GM21737 (cell line): ENCODE results near the gene PRSS8.
"Not testable (repeated sequence)": the region's sequence is repeated elsewhere in the genome, so short reads cannot be mapped to it uniquely, and the experiment has no call there.

Experiments
- ATAC-seq: cut with Tn5 transposase; IDR thresholded peaks from one replicate; pipeline ENCODE4 v1.9.1; 2021; ENCODE audit warnings: mild to moderate bottlenecking, moderate library complexity; ENCODE audit not compliant: unreplicated experiment

Gene PRSS8

DNA sequence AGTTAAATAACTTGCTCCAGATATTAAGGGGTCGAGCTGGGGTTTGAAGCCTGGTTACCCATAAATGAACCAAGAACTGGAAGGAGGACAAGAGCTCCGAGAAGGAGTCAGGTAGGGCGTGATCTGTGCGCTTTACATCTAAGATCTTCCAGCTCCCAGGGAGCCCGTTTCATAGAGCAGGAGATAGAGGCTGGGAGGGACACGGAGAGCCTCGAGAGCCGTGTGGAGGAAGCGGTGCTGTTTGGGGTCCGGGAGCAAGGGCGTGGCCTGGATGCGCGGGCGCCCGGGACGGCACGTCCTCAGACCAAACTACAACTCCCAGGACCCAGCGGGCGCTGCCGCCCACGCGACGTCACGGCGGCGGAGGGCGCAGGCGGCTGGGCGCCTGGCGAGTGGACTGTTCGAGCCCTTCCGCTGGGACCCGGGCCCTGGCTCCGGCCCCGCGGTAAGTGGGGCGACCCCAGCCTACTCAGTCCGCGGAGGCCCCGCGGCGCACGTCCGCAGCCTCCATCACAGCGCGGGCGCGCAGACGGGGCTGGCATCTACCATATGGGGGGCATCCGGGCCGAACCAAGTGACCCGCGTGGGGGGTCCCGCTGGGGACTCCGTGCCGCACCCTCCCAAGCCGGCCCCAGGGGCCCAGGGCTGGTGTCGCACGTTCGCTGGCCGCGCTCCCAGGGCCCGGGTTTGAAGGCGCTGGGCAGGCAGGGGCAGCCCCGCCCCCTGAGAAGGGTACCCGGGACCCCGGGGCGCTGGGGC is 27.3 kb downstream of the PRSS8 start, which contains the start of gene BCKDK:
Gene BCKDK, plus strand, starts transcription at position 352 of the 759 bp plus-strand sequence. CDS start 838 bp downstream, outside the sequence.
- ATAC-seq, result peak; percentile 82

- peak; percentile 41 for ATAC-seq
Observed at GRCh38 chr16:31107465-31107867, 28.1 kb downstream of the PRSS8 start.

DNA sequence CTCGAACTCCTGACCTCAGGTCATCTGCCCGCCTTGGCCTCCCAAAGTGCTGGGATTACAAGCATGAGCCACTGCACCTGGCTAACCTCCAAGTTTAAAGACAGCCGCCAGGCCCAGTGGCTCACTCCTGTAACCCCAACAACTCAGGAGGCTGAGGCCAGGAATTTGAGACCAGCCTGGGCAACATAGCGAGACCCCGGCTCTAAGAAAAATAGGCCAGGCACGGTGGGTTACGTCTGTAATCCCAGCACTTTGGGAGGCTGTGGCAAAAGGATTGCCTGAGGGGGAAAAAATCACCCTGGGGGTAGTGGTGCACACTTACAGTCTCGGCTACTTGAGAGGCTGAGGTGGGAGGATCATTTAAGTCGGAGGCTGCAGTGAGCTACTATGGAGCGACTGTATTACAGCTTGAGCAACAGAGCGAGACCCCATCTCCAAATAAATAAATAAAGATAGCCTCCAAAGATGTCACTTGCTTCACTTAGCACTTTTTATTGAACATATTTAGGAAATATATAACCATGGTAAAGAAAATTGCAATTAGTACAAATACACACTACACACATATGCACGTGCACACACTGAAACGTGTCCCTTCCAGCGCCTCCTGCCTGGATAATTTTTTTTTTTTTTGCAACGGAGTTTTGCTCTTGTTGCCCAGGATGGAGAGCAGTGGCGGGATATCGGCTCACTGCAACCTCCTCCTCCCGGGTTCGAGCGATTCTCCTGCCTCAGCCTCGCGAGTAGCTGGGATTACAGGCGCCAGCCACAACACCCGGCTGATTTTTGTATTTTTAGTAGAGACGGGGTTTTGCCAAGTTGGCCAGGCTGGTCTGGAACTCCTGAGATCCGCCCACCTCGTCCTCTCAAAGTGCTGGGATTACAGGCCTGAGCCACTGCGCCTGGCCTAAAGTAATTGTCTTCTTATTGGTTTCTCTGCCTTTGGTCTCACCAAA is 28.7 kb downstream of the PRSS8 start:
- no peak for ATAC-seq

DNA sequence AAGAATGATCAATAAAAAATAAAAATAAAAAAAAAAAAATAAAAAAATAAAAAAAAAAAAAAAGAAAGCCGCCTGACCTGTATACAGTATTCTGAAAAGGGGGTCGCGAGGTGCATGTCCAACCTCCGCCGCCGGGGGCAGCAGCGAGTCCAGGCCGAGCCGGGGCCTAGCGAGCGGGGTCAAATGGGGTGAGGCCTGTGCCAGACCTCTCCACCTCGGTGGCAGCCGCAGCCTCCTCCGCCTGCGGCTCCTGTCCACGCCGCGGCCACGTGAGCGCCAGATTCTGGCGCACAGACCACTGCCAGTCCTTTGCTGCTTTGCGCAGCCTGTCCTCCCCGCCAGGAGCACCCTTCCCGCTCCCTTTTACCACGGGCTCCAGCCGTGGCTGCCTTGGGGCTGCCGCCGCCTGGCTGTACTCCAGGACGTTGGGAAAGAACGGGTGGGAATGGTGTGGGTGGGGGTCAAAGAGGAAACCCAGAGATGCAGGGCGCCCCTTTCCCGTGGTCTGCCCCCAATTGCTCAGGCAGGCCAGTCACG is 29.8 kb downstream of the PRSS8 start:
- ATAC-seq, result no peak

- ATAC-seq, result not testable (repeated sequence)
Observed at GRCh38 chr16:31100876-31101641, 34.5 kb downstream of the PRSS8 start.

DNA sequence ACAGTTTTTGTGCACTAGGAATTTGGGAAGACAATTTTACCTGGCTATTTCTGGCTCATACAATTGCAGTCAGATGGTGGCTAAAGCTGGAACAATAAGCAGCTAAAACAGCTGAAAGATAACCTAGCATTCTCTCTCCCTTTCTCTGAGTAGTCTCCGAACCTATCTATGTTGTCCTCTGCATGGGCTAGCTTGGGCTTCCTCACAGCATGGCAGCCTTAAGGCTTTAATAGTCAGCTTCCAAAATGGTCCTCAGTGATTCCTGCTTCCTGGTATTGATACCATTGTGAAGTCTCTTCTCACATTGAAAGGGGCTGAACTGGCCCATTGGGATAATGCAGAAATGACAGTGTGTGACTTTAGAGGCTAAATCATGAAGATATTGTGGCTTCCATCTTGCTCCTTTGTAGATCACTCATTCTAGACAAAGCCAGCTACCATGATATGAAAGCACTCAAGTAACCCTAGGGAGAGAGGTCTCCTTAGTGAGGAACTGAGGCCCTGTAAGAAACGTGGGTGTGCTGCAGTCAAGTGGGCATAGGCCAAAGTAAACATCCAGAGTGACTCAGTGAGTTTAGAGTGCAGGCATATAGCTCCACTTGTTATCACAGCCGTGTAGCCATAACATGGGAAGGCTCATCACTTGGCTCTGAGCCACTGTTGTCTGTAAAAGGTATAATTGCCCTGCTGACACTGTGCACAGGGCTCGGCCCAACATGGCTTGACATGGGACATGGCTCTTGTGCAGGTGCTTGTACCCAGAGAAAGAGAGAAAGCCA is 35.5 kb downstream of the PRSS8 start:
- ATAC-seq, result no peak

- ATAC-seq, result peak; percentile 84
Observed at GRCh38 chr16:31094424-31095120, 41.0 kb downstream of the PRSS8 start, which contains the start of gene VKORC1. Gene VKORC1, minus strand, starts transcription at chr16:31094797. Its CDS starts 68 bp downstream, at chr16:31094729.

DNA sequence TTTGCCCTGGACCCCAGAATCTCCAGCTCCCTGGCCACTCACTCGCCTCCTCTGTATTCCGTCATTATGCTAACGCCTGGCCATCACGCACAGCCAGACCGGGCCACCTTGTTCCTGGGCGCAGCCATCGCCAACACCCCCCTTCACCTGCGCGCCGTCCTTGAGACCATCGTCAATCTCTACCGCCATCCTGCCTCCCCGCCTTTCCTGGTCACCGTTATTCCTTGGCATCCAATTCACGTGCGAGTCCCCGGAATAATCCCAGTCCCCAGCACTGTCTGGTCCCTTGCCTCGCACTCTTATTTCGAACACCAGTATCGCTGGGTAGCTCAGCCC is 41.5 kb downstream of the PRSS8 start:
- ATAC-seq, result no peak

- ATAC-seq, result no peak
Observed at GRCh38 chr16:31093132-31093703, 42.3 kb downstream of the PRSS8 start.

DNA sequence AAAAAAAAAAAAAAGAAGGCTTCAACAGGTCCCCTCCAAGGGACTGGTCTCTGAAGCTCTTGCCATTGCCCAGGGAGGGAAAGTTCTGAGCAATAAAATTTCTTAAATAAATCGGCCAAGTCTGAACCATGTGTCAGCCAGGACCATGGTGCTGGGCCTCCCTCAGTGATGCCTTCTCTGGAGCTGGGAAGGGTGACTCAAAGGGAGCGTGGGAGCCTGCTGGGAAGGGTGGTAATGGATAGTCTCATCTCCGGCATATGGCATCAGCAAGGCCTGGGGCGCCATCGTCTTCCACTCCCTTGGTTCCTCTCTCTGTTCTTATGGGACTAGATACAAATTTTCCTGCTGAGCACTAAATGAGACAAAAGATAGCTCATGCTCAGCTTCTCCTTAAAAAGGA is 43.2 kb downstream of the PRSS8 start:
- no peak for ATAC-seq

- no peak for ATAC-seq
Observed at GRCh38 chr16:31090540-31090939, 45.0 kb downstream of the PRSS8 start.

DNA sequence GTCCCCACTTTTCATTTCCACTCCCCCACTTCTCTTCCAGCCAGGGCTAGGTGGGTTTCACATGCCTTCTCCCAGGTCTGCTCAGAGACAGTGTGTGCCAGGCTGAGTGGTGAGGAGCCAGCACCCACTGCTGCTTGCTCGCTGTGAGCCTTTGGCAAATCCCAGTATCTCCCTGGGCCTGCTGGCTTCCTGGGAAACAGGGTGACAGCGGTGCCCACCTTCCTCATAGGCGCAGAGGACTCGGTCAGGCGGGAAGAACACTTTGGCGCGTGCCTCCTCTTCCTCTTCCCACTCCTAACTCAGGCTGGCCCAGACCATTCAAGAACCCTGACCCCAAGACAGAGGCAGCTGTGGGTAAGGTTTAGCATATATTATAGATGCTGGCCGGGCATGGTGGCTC is 46.3 kb downstream of the PRSS8 start:
- no peak for ATAC-seq

DNA sequence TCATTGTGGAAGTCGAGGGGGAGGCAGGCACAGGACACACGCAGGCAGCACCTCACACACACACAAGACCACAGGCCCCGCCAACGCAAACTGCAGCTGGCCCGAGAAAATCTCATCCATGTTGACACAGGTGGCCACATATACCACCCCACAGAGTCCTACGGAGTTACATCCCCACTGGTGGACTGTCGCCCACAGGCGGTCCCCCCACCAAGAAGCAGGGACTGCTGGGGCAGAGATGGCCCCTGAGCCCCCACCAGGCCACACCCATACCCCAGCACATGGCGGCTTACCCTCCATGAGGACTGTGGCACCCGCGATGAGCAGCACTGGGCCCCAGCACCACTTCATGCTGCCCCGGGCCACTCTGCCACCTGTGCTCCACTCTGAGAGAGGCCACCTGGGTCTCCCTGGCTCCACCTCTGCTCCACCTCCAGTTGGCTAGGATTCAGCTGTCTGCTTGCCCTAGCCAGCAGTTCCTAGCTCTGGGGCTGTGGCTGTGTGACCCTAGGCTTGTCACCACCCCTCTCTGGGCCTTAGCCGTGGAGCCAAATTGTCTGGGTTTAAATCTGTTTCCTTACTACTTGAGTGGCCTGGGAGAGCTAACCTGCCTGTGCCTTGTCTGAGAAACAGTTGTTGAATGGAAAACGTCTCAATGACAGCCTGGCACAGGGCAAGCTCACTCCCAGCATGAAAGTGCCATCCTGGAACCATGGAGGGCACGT is 46.9 kb downstream of the PRSS8 start, which contains the start of gene PRSS53:
Gene PRSS53, minus strand, starts transcription at position 485 of the 725 bp plus-strand sequence. Its CDS starts 134 bp downstream, at position 351.
- ATAC-seq, result no peak

GRCh38 chr16:31087971-31088370 is 47.6 kb downstream of the PRSS8 start:
- no peak for ATAC-seq

DNA sequence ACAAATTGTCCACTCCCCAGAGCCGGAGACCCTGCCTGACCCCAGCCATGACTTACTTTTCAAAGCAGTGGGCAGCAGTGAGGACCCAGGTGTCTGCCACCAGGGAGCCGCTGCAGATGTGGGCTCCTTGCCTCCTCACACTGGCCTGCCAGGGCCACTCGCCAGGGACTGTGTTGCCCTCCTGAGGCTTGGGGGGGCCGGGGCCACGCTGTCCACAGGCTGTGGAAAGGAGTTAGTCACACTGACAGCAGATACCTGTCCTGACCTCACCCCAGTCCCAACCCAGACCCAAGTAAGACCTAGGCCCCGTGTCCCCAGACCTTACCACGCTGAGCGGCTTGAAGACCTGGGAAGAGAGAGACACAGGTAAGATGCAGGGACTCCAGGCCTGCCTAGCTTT is 48.0 kb downstream of the PRSS8 start:
- no peak for ATAC-seq

DNA sequence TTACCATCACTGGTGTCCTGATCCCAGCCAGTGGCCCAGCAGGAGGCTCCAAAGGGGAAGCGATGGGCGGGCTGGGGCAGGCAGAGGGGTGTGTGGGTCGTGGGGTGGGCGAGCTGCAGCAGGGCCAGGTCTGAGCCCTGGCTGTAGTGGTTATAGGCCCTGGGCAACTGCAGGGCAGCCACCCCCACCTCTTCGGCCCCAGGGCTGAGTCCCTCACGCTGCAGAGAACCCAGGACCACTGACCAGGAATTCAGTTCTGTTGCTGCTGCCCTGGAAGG is 49.0 kb downstream of the PRSS8 start:
- ATAC-seq, result no peak

DNA sequence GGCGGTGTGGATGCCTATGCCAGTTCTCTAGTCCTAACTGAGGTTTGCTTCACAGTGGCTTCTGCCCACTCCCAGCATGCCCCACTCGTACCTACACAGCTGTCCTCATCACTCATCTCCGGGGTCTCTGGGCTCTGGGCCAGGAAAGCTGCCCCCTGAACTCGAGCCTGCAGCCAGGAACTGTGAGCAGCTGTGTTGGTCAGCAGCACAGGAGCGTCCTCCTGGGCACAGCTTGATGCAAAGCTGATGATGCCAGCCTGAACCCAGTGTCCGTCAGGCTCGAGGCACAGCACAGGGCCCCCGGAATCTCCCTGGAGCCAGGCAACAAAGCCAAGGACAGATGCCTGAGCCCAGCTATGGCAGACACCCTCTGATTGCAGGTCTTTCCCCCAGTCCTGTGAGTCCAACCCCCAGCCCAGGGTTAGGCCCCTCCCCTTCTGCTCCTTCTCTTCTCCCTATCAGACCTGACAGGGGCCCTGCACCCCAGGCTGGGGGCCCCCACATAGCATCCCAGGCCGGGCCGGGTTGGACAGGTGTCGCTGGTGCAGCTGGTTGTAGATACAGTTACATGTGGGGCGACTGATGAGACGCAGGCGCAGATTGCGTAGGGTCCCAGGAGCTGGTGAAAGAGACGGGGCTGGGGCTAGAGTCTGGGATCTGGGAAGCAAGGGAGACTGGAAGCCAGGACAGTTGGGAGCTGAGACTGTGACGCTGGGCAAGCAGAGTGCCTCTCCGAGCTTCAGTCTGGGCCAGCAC is 49.5 kb downstream of the PRSS8 start:
- no peak for ATAC-seq

GRCh38 chr16:31085411-31085810 is 50.1 kb downstream of the PRSS8 start:
- ATAC-seq, result no peak
